Measurements from ENCODE around the gene GABRB1. TPM values are rescaled to one million over a fixed set of nuclear protein-coding genes. Genes with fewer than 3 reads are reported as not detected.

GABRB1 gene
- polyA plus RNA-seq, 3 donors: not detected

DNA sequence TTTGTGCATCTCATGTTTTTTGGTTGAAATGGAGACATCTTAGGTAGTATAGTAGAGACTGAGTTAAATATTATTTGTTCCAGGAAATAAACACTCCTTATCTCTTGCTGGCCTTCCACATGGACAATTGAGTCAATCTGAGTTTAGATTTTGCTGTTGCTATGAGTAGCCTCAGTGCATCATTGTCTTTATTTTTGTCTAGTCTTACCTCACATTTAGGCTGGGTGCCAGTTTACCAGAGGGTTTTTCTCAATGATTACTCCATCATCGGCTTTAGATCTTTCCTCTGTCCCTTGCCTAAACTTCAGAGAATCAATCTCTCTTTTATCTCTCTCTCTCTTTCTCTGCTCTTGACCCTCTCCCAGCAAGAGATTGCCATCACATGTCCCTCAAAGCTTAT, 73.6 kb downstream of the GABRB1 start:
- TF ChIP-seq, protein P1, sequence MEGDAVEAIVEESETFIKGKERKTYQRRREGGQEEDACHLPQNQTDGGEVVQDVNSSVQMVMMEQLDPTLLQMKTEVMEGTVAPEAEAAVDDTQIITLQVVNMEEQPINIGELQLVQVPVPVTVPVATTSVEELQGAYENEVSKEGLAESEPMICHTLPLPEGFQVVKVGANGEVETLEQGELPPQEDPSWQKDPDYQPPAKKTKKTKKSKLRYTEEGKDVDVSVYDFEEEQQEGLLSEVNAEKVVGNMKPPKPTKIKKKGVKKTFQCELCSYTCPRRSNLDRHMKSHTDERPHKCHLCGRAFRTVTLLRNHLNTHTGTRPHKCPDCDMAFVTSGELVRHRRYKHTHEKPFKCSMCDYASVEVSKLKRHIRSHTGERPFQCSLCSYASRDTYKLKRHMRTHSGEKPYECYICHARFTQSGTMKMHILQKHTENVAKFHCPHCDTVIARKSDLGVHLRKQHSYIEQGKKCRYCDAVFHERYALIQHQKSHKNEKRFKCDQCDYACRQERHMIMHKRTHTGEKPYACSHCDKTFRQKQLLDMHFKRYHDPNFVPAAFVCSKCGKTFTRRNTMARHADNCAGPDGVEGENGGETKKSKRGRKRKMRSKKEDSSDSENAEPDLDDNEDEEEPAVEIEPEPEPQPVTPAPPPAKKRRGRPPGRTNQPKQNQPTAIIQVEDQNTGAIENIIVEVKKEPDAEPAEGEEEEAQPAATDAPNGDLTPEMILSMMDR (IDR thresholded peaks at IDR 0.05): no peak
- H3K36me3 Mint-ChIP-seq: no peaks in the 10 kb centered on the region
- intact Hi-C loops (cut with micrococcal nuclease): no loop called here
- no peak overlapping the region for H3K27ac ChIP-seq (ENCODE audit: low read depth in 1 of 2, low read length in 2 of 2)
- H3K4me3 ChIP-seq (replicated peaks in 1 of 3; ENCODE audit: low read depth in 2 of 3, low read length in 3 of 3): no peak overlapping the region
- H2AFZ ChIP-seq (ENCODE audit: insufficient read depth, low read depth, low read length, poor library complexity, severe bottlenecking): no peak overlapping the region
- no peak overlapping the region for H3K27ac Mint-ChIP-seq
- H3K4me3 Mint-ChIP-seq: no peak overlapping the region
- H3K4me1 ChIP-seq (ENCODE audit: control insufficient read depth in 1 of 2, insufficient read depth in 2 of 2, low read length in 2 of 2): no peaks in the 10 kb centered on the region
- no peaks in the 10 kb centered on the region for H3K9me3 ChIP-seq (replicated peaks in 1 of 2; ENCODE audit: control insufficient read depth in 1 of 2, insufficient read depth in 1 of 2, low read length in 2 of 2)
- H3K36me3 ChIP-seq (replicated peaks in 1 of 2; ENCODE audit: control insufficient read depth in 1 of 2, insufficient read depth in 2 of 2, low read length in 2 of 2): no peaks in the 10 kb centered on the region
- DNase-seq: no peak
- peaks cover 0 to 7% (median 2%) of the 10 kb centered on the region in 3 donors for H3K27me3 Mint-ChIP-seq (ENCODE audit: low read depth in 3 of 3)
- H3K9me3 Mint-ChIP-seq: peaks cover 0 to 3% (median 0%) of the 10 kb centered on the region in 7 donors
- H3K79me2 ChIP-seq (ENCODE audit: insufficient read depth, low read length): no peaks in the 10 kb centered on the region
- H3K27me3 ChIP-seq (ENCODE audit: control insufficient read depth in 2 of 2, insufficient read depth in 2 of 2, low read length in 2 of 2): no peaks in the 10 kb centered on the region
- H3K9ac ChIP-seq (ENCODE audit: insufficient read depth, low read length, poor library complexity, severe bottlenecking): no peak overlapping the region
- WGBS (ENCODE audit: insufficient coverage): 100% methylated on average over 1 of the region's 1 CpG
- H3K4me2 ChIP-seq (replicated peaks; ENCODE audit: extremely low read depth, low read length, poor library complexity, severe bottlenecking): no peak overlapping the region
- no peaks in the 10 kb centered on the region for H4K20me1 ChIP-seq (ENCODE audit: insufficient read depth, low read length)
- H3K4me1 Mint-ChIP-seq: no peaks in the 10 kb centered on the region

DNA sequence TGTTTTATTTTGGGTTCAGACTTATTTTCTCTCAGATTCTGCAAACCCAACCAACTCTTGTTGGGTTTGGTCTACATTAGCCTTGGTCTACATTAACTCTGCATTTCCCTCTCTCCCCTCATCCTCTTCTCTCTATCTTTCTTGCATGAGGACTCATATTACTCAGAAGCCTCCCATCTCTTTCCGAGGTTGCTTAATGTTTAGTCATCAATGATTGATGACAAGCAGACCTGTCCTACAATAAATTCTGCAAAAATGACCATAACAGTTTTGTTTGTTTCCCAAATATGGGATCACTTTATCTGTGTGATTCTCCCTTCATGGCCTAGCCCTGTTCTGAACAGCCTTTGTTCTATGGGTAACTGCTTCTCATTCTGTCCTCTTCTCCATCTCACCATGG, 75.2 kb downstream of the GABRB1 start:
- Mint-ChIP-seq H3K9me3 (peaks cover 0 to 3% (median 0%) of the 10 kb centered on the region in 7 donors), H3K4me3 (no peak overlapping the region), H3K36me3 (no peaks in the 10 kb centered on the region), H3K4me1 (no peaks in the 10 kb centered on the region), H3K27me3 (ENCODE audit: low read depth in 3 of 3) (peaks cover 0 to 7% (median 2%) of the 10 kb centered on the region in 3 donors), H3K27ac (no peak overlapping the region)
- no peak for DNase-seq
- Histone ChIP-seq H3K79me2 (ENCODE audit: insufficient read depth, low read length) (no peaks in the 10 kb centered on the region), H4K20me1 (ENCODE audit: insufficient read depth, low read length) (no peaks in the 10 kb centered on the region), H3K27me3 (ENCODE audit: control insufficient read depth in 2 of 2, insufficient read depth in 2 of 2, low read length in 2 of 2) (no peaks in the 10 kb centered on the region), H3K4me2 (replicated peaks; ENCODE audit: extremely low read depth, low read length, poor library complexity, severe bottlenecking) (no peak overlapping the region), H3K9ac (ENCODE audit: insufficient read depth, low read length, poor library complexity, severe bottlenecking) (no peak overlapping the region), H3K36me3 (replicated peaks in 1 of 2; ENCODE audit: control insufficient read depth in 1 of 2, insufficient read depth in 2 of 2, low read length in 2 of 2) (no peaks in the 10 kb centered on the region), H3K9me3 (replicated peaks in 1 of 2; ENCODE audit: control insufficient read depth in 1 of 2, insufficient read depth in 1 of 2, low read length in 2 of 2) (no peaks in the 10 kb centered on the region), H2AFZ (ENCODE audit: insufficient read depth, low read depth, low read length, poor library complexity, severe bottlenecking) (no peak overlapping the region), H3K4me3 (replicated peaks in 1 of 3; ENCODE audit: low read depth in 2 of 3, low read length in 3 of 3) (no peak overlapping the region), H3K27ac (ENCODE audit: low read depth in 1 of 2, low read length in 2 of 2) (no peak overlapping the region), H3K4me1 (ENCODE audit: control insufficient read depth in 1 of 2, insufficient read depth in 2 of 2, low read length in 2 of 2) (no peaks in the 10 kb centered on the region)
- intact Hi-C loops (cut with micrococcal nuclease): no loop called here
- TF ChIP-seq, protein P1 (IDR thresholded peaks at IDR 0.05): no peak
- WGBS (ENCODE audit: insufficient coverage): no CpG with 5 or more reads among the region's 1 CpG
